HEK293 (cell line): ENCODE measurements around the gene SH3PXD2B.

Experiments used
- CTCF ChIP-seq: fragments of 450-650 bp; formaldehyde crosslinking; IDR thresholded peaks from 2 replicates; pipeline ENCODE4 v1.5.1; 2016; ENCODE audit warnings: missing biosample characterization, missing genetic modification characterization
- HOXD13 ChIP-seq: sonication (generic); formaldehyde crosslinking; IDR thresholded peaks from 2 replicates; pipeline ENCODE4 v1.8.0; 2022; ENCODE audit warnings: missing genetic modification reagents, borderline replicate concordance
- PATZ1 ChIP-seq: fragments of 450-650 bp; formaldehyde crosslinking; IDR thresholded peaks from 2 replicates; pipeline ENCODE4 v1.5.1; 2016; ENCODE audit warnings: missing biosample characterization, missing genetic modification characterization
- PRDM1 ChIP-seq: fragments of 450-650 bp; formaldehyde crosslinking; IDR thresholded peaks from 2 replicates; pipeline ENCODE4; 2016; ENCODE audit warnings: missing biosample characterization, missing genetic modification characterization
- SETDB1 ChIP-seq: IDR thresholded peaks from one replicate; pipeline ENCODE4 v1.6.1; 2017; ENCODE audit warnings: mild to moderate bottlenecking, low read length, moderate library complexity, mixed read lengths; ENCODE audit not compliant: insufficient read length
- ZNF311 ChIP-seq: fragments of 450-650 bp; formaldehyde crosslinking; IDR thresholded peaks from 2 replicates; pipeline ENCODE4 v1.5.1; 2017; ENCODE audit warnings: missing biosample characterization, missing genetic modification characterization, borderline replicate concordance
- ZNF561 ChIP-seq: fragments of 450-650 bp; IDR thresholded peaks from 2 replicates; pipeline ENCODE4 v1.5.1; 2018; ENCODE audit warnings: missing biosample characterization, missing genetic modification characterization, borderline replicate concordance
- ZNF624 ChIP-seq: fragments of 450-650 bp; formaldehyde crosslinking; IDR thresholded peaks from 2 replicates; pipeline ENCODE4 v1.5.1; 2017; ENCODE audit warnings: missing biosample characterization, missing genetic modification characterization
- ZXDB ChIP-seq: fragments of 450-650 bp; formaldehyde crosslinking; IDR thresholded peaks from 2 replicates; pipeline ENCODE4 v1.5.1; 2016; ENCODE audit warnings: missing biosample characterization, missing genetic modification characterization

- no peak for TF ChIP-seq ZNF311 (tag by site-specific recombination)
- no peak for TF ChIP-seq ZNF624 (tag by site-specific recombination)
- no peak for TF ChIP-seq SETDB1
- no peak for TF ChIP-seq ZNF561 (tag by site-specific recombination)
- no peak for TF ChIP-seq PRDM1 (tag by site-specific recombination)
- TF ChIP-seq PATZ1 (tag by site-specific recombination), result no peak
- TF ChIP-seq CTCF (tag by site-specific recombination), result no peak
- TF ChIP-seq HOXD13 (CRISPR knock-in tag), result no peak
- TF ChIP-seq ZXDB, result no peak
Measured at GRCh38 chr5:172288465-172288864, 165.9 kb downstream of the SH3PXD2B start.
